Measurements from ENCODE around the gene FKBP4.

GRCh38 chr12:2834581-2835491 is 40.1 kb downstream of the FKBP4 start, which contains the start of gene NRIP2:
- TF ChIP-seq POLR2A (IDR thresholded peaks at IDR 0.05) (no peak), EP300 (IDR thresholded peaks at IDR 0.05) (no peak)
- TF ChIP-seq, protein P1, sequence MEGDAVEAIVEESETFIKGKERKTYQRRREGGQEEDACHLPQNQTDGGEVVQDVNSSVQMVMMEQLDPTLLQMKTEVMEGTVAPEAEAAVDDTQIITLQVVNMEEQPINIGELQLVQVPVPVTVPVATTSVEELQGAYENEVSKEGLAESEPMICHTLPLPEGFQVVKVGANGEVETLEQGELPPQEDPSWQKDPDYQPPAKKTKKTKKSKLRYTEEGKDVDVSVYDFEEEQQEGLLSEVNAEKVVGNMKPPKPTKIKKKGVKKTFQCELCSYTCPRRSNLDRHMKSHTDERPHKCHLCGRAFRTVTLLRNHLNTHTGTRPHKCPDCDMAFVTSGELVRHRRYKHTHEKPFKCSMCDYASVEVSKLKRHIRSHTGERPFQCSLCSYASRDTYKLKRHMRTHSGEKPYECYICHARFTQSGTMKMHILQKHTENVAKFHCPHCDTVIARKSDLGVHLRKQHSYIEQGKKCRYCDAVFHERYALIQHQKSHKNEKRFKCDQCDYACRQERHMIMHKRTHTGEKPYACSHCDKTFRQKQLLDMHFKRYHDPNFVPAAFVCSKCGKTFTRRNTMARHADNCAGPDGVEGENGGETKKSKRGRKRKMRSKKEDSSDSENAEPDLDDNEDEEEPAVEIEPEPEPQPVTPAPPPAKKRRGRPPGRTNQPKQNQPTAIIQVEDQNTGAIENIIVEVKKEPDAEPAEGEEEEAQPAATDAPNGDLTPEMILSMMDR (IDR thresholded peaks at IDR 0.05): no peak

All from gastroesophageal sphincter (tissue), 3 donors.